Panc1 (cell line): ENCODE data around the gene IL13RA1. TPM values are rescaled to one million over a fixed set of nuclear protein-coding genes. Genes with fewer than 3 reads are reported as not detected.
A peak's percentile ranks its signal among the peaks of the same experiment; 100 is the strongest.

Source experiments
- ATAC-seq: fragments of 200-7000 bp; cut with Tn5 transposase; 2 replicates; pipeline ENCODE4 v1.9.1; 2020; ENCODE audit warnings: mild to moderate bottlenecking, moderate library complexity
- BruUV-seq: library from RNA; stranded (reverse); fragments of 400-500 nt; replicated peaks from 2 replicates; lab custom pipeline; 2021; lab: Mats Ljungman, UMichigan
- CTCF ChIA-PET: fragments of 300-600 bp; sonication (Branson Sonifier 250); formaldehyde crosslinking; loops from one replicate; lab custom pipeline; 2022; ENCODE audit warnings: antibody characterized with exemption; lab: Charles Lee
- POLR2A ChIA-PET: fragments of 300-600 bp; sonication (Branson Sonifier 250); formaldehyde crosslinking; loops from one replicate; lab custom pipeline; 2022; ENCODE audit warnings: antibody characterized with exemption; lab: Charles Lee
- DNase-seq: peaks from one replicate; pipeline ENCODE4 v3.0.0-alpha.2; 2010; ENCODE audit warnings: low read depth, low spot score
- H3K27ac ChIP-seq: 2 replicates; pipeline ENCODE4 v1.5.1; 2011; ENCODE audit warnings: mild to moderate bottlenecking, low read length, inconsistent platforms
- H3K27me3 ChIP-seq: fragments of 200-500 bp; sonication (Bioruptor generic); 2 replicates; pipeline ENCODE4 v1.6.0; 2014; ENCODE audit warnings: low read length, inconsistent platforms; ENCODE audit not compliant: control insufficient read depth, insufficient read depth
- H3K36me3 ChIP-seq: fragments of 200-500 bp; sonication (Bioruptor generic); 2 replicates; pipeline ENCODE4 v1.5.1; 2014; ENCODE audit warnings: inconsistent platforms, mild to moderate bottlenecking, low read length, moderate library complexity; ENCODE audit not compliant: control insufficient read depth, insufficient read depth
- H3K4me1 ChIP-seq: 2 replicates; pipeline ENCODE4 v1.5.1; 2011; ENCODE audit warnings: inconsistent platforms, mild to moderate bottlenecking, low read length, moderate library complexity; ENCODE audit not compliant: control insufficient read depth, insufficient read depth
- H3K4me3 ChIP-seq, 2 experiments: 2 replicates each; pipeline ENCODE4 v1.5.1; 2011 to 2012; ENCODE audit warnings: low read depth in 2 of 2, low read length in 2 of 2, mild to moderate bottlenecking in 2 of 2, inconsistent platforms in 1 of 2, moderate library complexity in 1 of 2
- H3K9me3 ChIP-seq: fragments of 200-500 bp; sonication (Bioruptor generic); 2 replicates; pipeline ENCODE4 v1.5.1; 2014; ENCODE audit warnings: low read depth, mild to moderate bottlenecking, inconsistent platforms, low read length, moderate library complexity; ENCODE audit not compliant: control insufficient read depth, insufficient read depth
- CTCF ChIP-seq: fragments of 450-650 bp; IDR thresholded peaks from 2 replicates; pipeline ENCODE4 v1.5.1; 2017; ENCODE audit warnings: mild to moderate bottlenecking
- POLR2AphosphoS5 ChIP-seq: IDR thresholded peaks from 2 replicates; pipeline ENCODE4 v1.6.1; 2012; ENCODE audit warnings: mild to moderate bottlenecking, low read depth, low read length, moderate library complexity
- REST ChIP-seq, 2 experiments: IDR thresholded peaks; 2 replicates each; pipeline ENCODE4 v1.6.1; 2011 to 2012; ENCODE audit warnings: low read depth in 2 of 2, control low read depth in 1 of 2, low read length in 1 of 2, mild to moderate bottlenecking in 1 of 2, moderate library complexity in 1 of 2; ENCODE audit not compliant: insufficient read depth in 1 of 2
- SIN3A ChIP-seq: IDR thresholded peaks from 2 replicates; pipeline ENCODE4 v1.6.1; 2012; ENCODE audit warnings: low read depth, mild to moderate bottlenecking, low read length, moderate library complexity, borderline replicate concordance; ENCODE audit not compliant: insufficient read depth
- TCF7L2 ChIP-seq: IDR thresholded peaks from 2 replicates; pipeline ENCODE4 v1.6.1; 2011; ENCODE audit warnings: mild to moderate bottlenecking, low read depth, low read length, inconsistent platforms
- in situ Hi-C: cut with HindIII; loops from 2 replicates; pipeline ENCODE4 v1.10.0; 2016; ENCODE audit warnings: low sequenced_read_pairs, low pct_unique_long_range_greater_than_20kb
- intact Hi-C: fragments of 100-400 bp; cut with micrococcal nuclease; formaldehyde crosslinking; loops from one replicate; pipeline ENCODE4 v1.10.0; 2022; ENCODE audit not compliant: unreplicated experiment
- total RNA-seq: library from RNA; stranded (reverse); gene quantifications from one replicate; pipeline ENCODE4 v1.2.1, GENCODE V29; 2021; ENCODE audit not compliant: unreplicated experiment

The IL13RA1 gene
- total RNA-seq, 1 experiment from 2014 or later: 191 TPM

GRCh38 chrX:118726396-118726795 is 1.0 kb upstream of the IL13RA1 start:
- Histone ChIP-seq H3K4me3 (peak overlapping the region; percentile 55 to 90), H3K27ac (peak overlapping the region; percentile 98), H3K9me3 (no peaks in the 10 kb centered on the region), H3K27me3 (no peaks in the 10 kb centered on the region), H3K4me1 (peaks cover 57% of the 10 kb centered on the region), H3K36me3 (no peaks in the 10 kb centered on the region)
- intact Hi-C loops: loop anchor here (10.0 kb wide), 1 partner anchor 82 kb away; no protein-coding TSS in a partner anchor
- in situ Hi-C loops: no loop called here
- DNase-seq (no peak), ATAC-seq (no peak)
- ChIA-PET POLR2A (no interaction called here), CTCF (no interaction called here)
- no peak for TF ChIP-seq TCF7L2
- no peak for TF ChIP-seq POLR2AphosphoS5
- no peak for TF ChIP-seq SIN3A
- TF ChIP-seq REST (IDR thresholded peaks at IDR 0.05; ENCODE audit: insufficient read depth in 1 of 2, low read depth in 2 of 2, low read length in 1 of 2): no peak
- no peak for TF ChIP-seq CTCF
- BruUV-seq: no TSS peak

GRCh38 chrX:118727686-118728339 is 407 bp downstream of the IL13RA1 start:
- peak overlapping the region; percentile 55 to 90 for H3K4me3 ChIP-seq
- in situ Hi-C loops: no loop called here
- BruUV-seq: no TSS peak
- POLR2A ChIA-PET: no interaction called here
- no peaks in the 10 kb centered on the region for H3K36me3 ChIP-seq
- TF ChIP-seq CTCF: no peak
- no peak for TF ChIP-seq SIN3A
- no peak for TF ChIP-seq TCF7L2
- no peak for TF ChIP-seq REST (IDR thresholded peaks at IDR 0.05; ENCODE audit: insufficient read depth in 1 of 2, low read depth in 2 of 2, low read length in 1 of 2)
- CTCF ChIA-PET: interaction anchor here (0.6 kb wide), 1 partner anchor 67 kb away, joined by 4 read pairs; no protein-coding TSS in a partner anchor
- peaks cover 57% of the 10 kb centered on the region for H3K4me1 ChIP-seq
- intact Hi-C loops: loop anchor here (10.0 kb wide), 1 partner anchor 83 kb away; no protein-coding TSS in a partner anchor
- H3K27me3 ChIP-seq: no peaks in the 10 kb centered on the region
- no peaks in the 10 kb centered on the region for H3K9me3 ChIP-seq
- peak; percentile 22 for ATAC-seq
- DNase-seq: no peak
- H3K27ac ChIP-seq: peak overlapping the region; percentile 93
